A673 (cell line): ENCODE results near the gene SSX4B. TPM values are rescaled to one million over a fixed set of nuclear protein-coding genes. Genes with fewer than 3 reads are reported as not detected.
"Not testable (repeated sequence)": the region's sequence is repeated elsewhere in the genome, so short reads cannot be mapped to it uniquely, and the experiment has no call there.

Source experiments
- Bru-seq: library from RNA; stranded (reverse); fragments of 400-500 nt; gene quantifications from one replicate; lab custom pipeline; 2021; lab: Mats Ljungman, UMichigan
- BruChase-seq, 2 experiments: library from RNA; stranded (reverse); fragments of 400-500 nt; gene quantifications; one replicate each; lab custom pipeline; 2021; lab: Mats Ljungman, UMichigan
- BruUV-seq: library from RNA; stranded (reverse); fragments of 400-500 nt; replicated peaks from 2 replicates; lab custom pipeline; 2021; lab: Mats Ljungman, UMichigan
- CTCF ChIA-PET: fragments of 300-600 bp; sonication (Branson Sonifier 250); formaldehyde crosslinking; loops from one replicate; lab custom pipeline; 2022; ENCODE audit warnings: antibody characterized with exemption; lab: Charles Lee
- POLR2A ChIA-PET: fragments of 300-600 bp; sonication (Branson Sonifier 250); formaldehyde crosslinking; loops from one replicate; lab custom pipeline; 2022; ENCODE audit warnings: antibody characterized with exemption; ENCODE audit not compliant: low non-redundant PET; lab: Charles Lee
- DNase-seq: peaks from one replicate; pipeline ENCODE4 v3.0.0-alpha.2; 2015; ENCODE audit warnings: low spot score
- H3K27ac ChIP-seq: fragments of 200-600 bp; sonication (generic); 2 replicates; pipeline ENCODE4 v1.5.1; 2016; ENCODE audit warnings: mixed run types, low read depth, mild to moderate bottlenecking, mixed read lengths, antibody characterized with exemption, low read length; ENCODE audit not compliant: poor library complexity, severe bottlenecking
- H3K27me3 ChIP-seq: fragments of 200-600 bp; sonication (generic); replicated peaks from 2 replicates; pipeline ENCODE4 v1.6.1; 2017; ENCODE audit warnings: mixed run types, low read depth, mild to moderate bottlenecking, mixed read lengths, antibody characterized with exemption, low read length; ENCODE audit not compliant: insufficient read depth, poor library complexity
- H3K36me3 ChIP-seq: fragments of 200-600 bp; sonication (generic); 2 replicates; pipeline ENCODE4 v1.6.1; 2016; ENCODE audit warnings: mixed run types, mild to moderate bottlenecking, mixed read lengths, antibody characterized with exemption, low read length; ENCODE audit not compliant: insufficient read depth, poor library complexity, severe bottlenecking
- H3K4me1 ChIP-seq: fragments of 200-600 bp; sonication (generic); 2 replicates; pipeline ENCODE4 v1.6.1; 2017; ENCODE audit warnings: mixed run types, mild to moderate bottlenecking, mixed read lengths, antibody characterized with exemption, low read length; ENCODE audit not compliant: insufficient read depth, poor library complexity, severe bottlenecking
- H3K4me3 ChIP-seq: fragments of 200-600 bp; sonication (generic); 2 replicates; pipeline ENCODE4 v1.5.1; 2016; ENCODE audit warnings: low read depth, mixed run types, mild to moderate bottlenecking, mixed read lengths, low read length; ENCODE audit not compliant: poor library complexity, severe bottlenecking
- H3K9me3 ChIP-seq: fragments of 200-600 bp; sonication (generic); 2 replicates; pipeline ENCODE4 v1.6.1; 2016; ENCODE audit warnings: mixed run types, low read depth, mild to moderate bottlenecking, mixed read lengths, antibody characterized with exemption, low read length; ENCODE audit not compliant: poor library complexity, severe bottlenecking
- CTCF ChIP-seq: fragments of 300-800, 200-600 bp; sonication (generic); conservative IDR thresholded peaks from 2 replicates; pipeline ENCODE4 v1.5.1; 2017; ENCODE audit warnings: low read depth, mild to moderate bottlenecking, antibody characterized with exemption, low read length, moderate library complexity, mixed read lengths
- EZH2 ChIP-seq: fragments of 200-600 bp; sonication (generic); IDR thresholded peaks from 2 replicates; pipeline ENCODE4 v1.6.1; 2017; ENCODE audit warnings: borderline replicate concordance, low read depth, mild to moderate bottlenecking, mixed read lengths, antibody characterized with exemption, low read length; ENCODE audit not compliant: poor library complexity, severe bottlenecking
- intact Hi-C: fragments of 100-400 bp; cut with micrococcal nuclease; formaldehyde crosslinking; loops from one replicate; pipeline ENCODE4 v1.10.0; 2022; ENCODE audit not compliant: unreplicated experiment
- long read RNA-seq: library from polyadenylated mRNA; stranded (forward); transcript quantifications from one replicate; pipeline ENCODE4 v2.0.0, GENCODE V29; 2022
- total RNA-seq: library from RNA; stranded (reverse); gene quantifications from 2 replicates; pipeline ENCODE4 v1.2.3, GENCODE V29; 2021

The SSX4B gene
- total RNA-seq (not detected in 2 replicates), Bru-seq, nascent RNA (not detected), BruChase-seq, experiment 1, labeled RNA remaining after a 2-hour chase (not detected), BruChase-seq, experiment 2, labeled RNA remaining after a 6-hour chase (not detected)
- long read RNA-seq: 0 reads

GRCh38 chrX:48411860-48412259, at the start of gene SSX4B:
Gene SSX4B, minus strand, starts transcription at chrX:48411960. Its CDS starts 588 bp downstream, at chrX:48411372.
- DNase-seq, H3K4me3 ChIP-seq, H3K27me3 ChIP-seq, H3K27ac ChIP-seq, H3K4me1 ChIP-seq, CTCF ChIA-PET, BruUV-seq, H3K9me3 ChIP-seq, POLR2A ChIA-PET, intact Hi-C loops, H3K36me3 ChIP-seq: not testable (repeated sequence)

- ChIA-PET CTCF (no interaction called here), POLR2A (no interaction called here)
- Histone ChIP-seq H3K27ac (no peak overlapping the region), H3K36me3 (peaks cover 8% of the 10 kb centered on the region), H3K4me3 (no peak overlapping the region), H3K27me3 (no peaks in the 10 kb centered on the region), H3K9me3 (no peaks in the 10 kb centered on the region), H3K4me1 (no peaks in the 10 kb centered on the region)
- TF ChIP-seq CTCF (no peak), EZH2 (no peak)
- intact Hi-C loops: no loop called here
- DNase-seq: no peak
- no TSS peak for BruUV-seq
Observed at GRCh38 chrX:48460606-48461005, 48.8 kb upstream of the SSX4B start.

- no TSS peak for BruUV-seq
- H3K9me3 ChIP-seq: no peaks in the 10 kb centered on the region
- H3K4me1 ChIP-seq: no peaks in the 10 kb centered on the region
- ChIA-PET CTCF (no interaction called here), POLR2A (no interaction called here)
- intact Hi-C loops: no loop called here
- TF ChIP-seq CTCF (no peak), EZH2 (no peak)
- H3K27me3 ChIP-seq: no peaks in the 10 kb centered on the region
- DNase-seq: no peak
- no peak overlapping the region for H3K4me3 ChIP-seq
- H3K27ac ChIP-seq: no peak overlapping the region
- H3K36me3 ChIP-seq: peaks cover 8% of the 10 kb centered on the region
Observed at GRCh38 chrX:48460031-48460430, 48.3 kb upstream of the SSX4B start.

GRCh38 chrX:48459483-48459882, 47.7 kb upstream of the SSX4B start:
- Histone ChIP-seq H3K4me1 (no peaks in the 10 kb centered on the region), H3K27ac (no peak overlapping the region), H3K36me3 (peaks cover 8% of the 10 kb centered on the region), H3K4me3 (no peak overlapping the region), H3K9me3 (no peaks in the 10 kb centered on the region), H3K27me3 (no peaks in the 10 kb centered on the region)
- BruUV-seq: no TSS peak
- DNase-seq: no peak
- TF ChIP-seq CTCF (no peak), EZH2 (no peak)
- CTCF ChIA-PET: no interaction called here
- intact Hi-C loops: no loop called here
- POLR2A ChIA-PET: no interaction called here
